Psoas muscle (tissue), 8 donors: ENCODE results near the gene PHGDH. TPM values are rescaled to one million over a fixed set of nuclear protein-coding genes. Genes with fewer than 3 reads are reported as not detected.

Source experiments
- ATAC-seq, 4 donors: fragments of 200-7000 bp; cut with Tn5 transposase; one replicate each; pipeline ENCODE4 v1.9.1; 2020; ENCODE audit warnings: moderate library complexity in 3 of 4, mild to moderate bottlenecking in 2 of 4
- DNase-seq, 2 donors: peaks; one replicate each; pipeline ENCODE4 v3.0.0-alpha.2; 2020
- H3K27ac ChIP-seq: fragments of 200-600 bp; one replicate; pipeline ENCODE4 v1.8.0; 2022
- H3K27me3 ChIP-seq, 3 donors: fragments of 200-600 bp in 1 of 3; one replicate each; pipeline versions ENCODE4 v1.6.1 to v1.8.0; 2013 to 2022; ENCODE audit warnings: low read length in 2 of 3, mild to moderate bottlenecking in 2 of 3, moderate library complexity in 1 of 3; ENCODE audit not compliant: insufficient read depth in 3 of 3
- H3K36me3 ChIP-seq, 2 donors: fragments of 200-600 bp in 1 of 2; one replicate each; pipeline versions ENCODE4 v1.6.1 to v1.8.0; 2013 to 2022; ENCODE audit warnings: low read depth in 1 of 2, mild to moderate bottlenecking in 1 of 2, moderate library complexity in 1 of 2; ENCODE audit not compliant: insufficient read depth in 1 of 2
- H3K4me1 ChIP-seq: fragments of 200-600 bp; one replicate; pipeline ENCODE4 v1.8.0; 2022
- H3K4me3 ChIP-seq: fragments of 200-600 bp; one replicate; pipeline ENCODE4 v1.8.0; 2022; ENCODE audit warnings: mild to moderate bottlenecking
- H3K9me3 ChIP-seq: fragments of 200-600 bp; one replicate; pipeline ENCODE4 v1.8.0; 2022
- CTCF ChIP-seq: fragments of 200-600 bp; IDR thresholded peaks from one replicate; pipeline ENCODE4 v1.8.0; 2022; ENCODE audit warnings: antibody characterized with exemption
- WGBS, 3 donors: extraction: QIAGEN DNeasy Blood & Tissue Kit; methylation state at CpG; one replicate each; pipeline versions ENCODE4 v1.1.6 to v1.1.7; 2013; 5-methylcytosine and 5-hydroxymethylcytosine counted together
- intact Hi-C, 2 donors: fragments of 100-400 bp; cut with DNase I; formaldehyde crosslinking; loops; one replicate each; pipeline versions ENCODE4 v1.11.0 to v1.14.2; 2022
- polyA plus RNA-seq, 3 donors: library from polyadenylated mRNA; stranded (reverse); fragments of 200-250 nt; gene quantifications; one replicate each; pipeline ENCODE4 v1.2.3, GENCODE V29; 2013
- total RNA-seq, 4 donors: library from RNA; stranded (reverse); fragmentation: NEBNext Ultra II Directional in 2 of 4; extraction: Animal tissue kit (Norgen Biotek cat#: 25700) in 2 of 4; gene quantifications; one replicate each; pipeline versions ENCODE4 v1.2.1 to v1.2.4, GENCODE V29; 2021 to 2023
- donor health status: healthy with polysubstance abuse.
- donor health status: DM: no; HTN: no; CAD: no; lungs with moderate emphysema.
- donor health status: Bipolar disorder and iron deficiency.
- donor health status: healthy.
- donor health status: DM: yes; HTN: yes; CAD: no.
- donor health status: DM: no; HTN: no; CAD: no.
- donor health status: DM: no; HTN: no; CAD: no.
- donor health status: DM: yes; HTN: yes; CAD: no.

Gene PHGDH
- total and polyA plus RNA-seq, 7 donors, result 1.3 to 5.1 (median 2.7) TPM

- 73 to 88% (median 84%) methylated on average over 2 of the region's 2 CpGs for WGBS, 3 donors
- TF ChIP-seq CTCF, result no peak
Observed at GRCh38 chr1:119680723-119681122, 31.0 kb upstream of the PHGDH start.

GRCh38 chr1:119681560-119681959, 30.2 kb upstream of the PHGDH start:
- WGBS, 3 donors, result 82 to 87% (median 85%) methylated on average over 2 of the region's 2 CpGs
- no peak for DNase-seq
- intact Hi-C loops, result no loop called here

More at GRCh38 chr1:119680723-119681122, 31.0 kb upstream of the PHGDH start:
- Histone ChIP-seq H3K9me3 (no peaks in the 10 kb centered on the region), H3K4me3 (no peak overlapping the region), H3K27ac (no peak overlapping the region), H3K4me1 (no peaks in the 10 kb centered on the region), H3K27me3 (no peaks in the 10 kb centered on the region), H3K36me3 (no peaks in the 10 kb centered on the region)
- intact Hi-C loops, result no loop called here
- no peak for DNase-seq
- ATAC-seq, result no peak

GRCh38 chr1:119682141-119682540, 29.6 kb upstream of the PHGDH start:
- no peak for TF ChIP-seq CTCF
- Histone ChIP-seq H3K27me3 (no peaks in the 10 kb centered on the region), H3K4me3 (no peak overlapping the region), H3K9me3 (no peaks in the 10 kb centered on the region), H3K27ac (no peak overlapping the region), H3K4me1 (no peaks in the 10 kb centered on the region), H3K36me3 (no peaks in the 10 kb centered on the region)
- ATAC-seq, result no peak
- intact Hi-C loops, result no loop called here
- no peak for DNase-seq

More at GRCh38 chr1:119681560-119681959, 30.2 kb upstream of the PHGDH start:
- H3K9me3 ChIP-seq, result no peaks in the 10 kb centered on the region
- H3K27ac ChIP-seq, result no peak overlapping the region
- no peak for TF ChIP-seq CTCF
- H3K4me1 ChIP-seq, result no peaks in the 10 kb centered on the region
- no peak for ATAC-seq
- H3K4me3 ChIP-seq, result no peak overlapping the region
- no peaks in the 10 kb centered on the region for H3K27me3 ChIP-seq
- no peaks in the 10 kb centered on the region for H3K36me3 ChIP-seq

- Histone ChIP-seq H3K4me3 (no peak overlapping the region), H3K27ac (no peak overlapping the region), H3K27me3 (no peaks in the 10 kb centered on the region), H3K9me3 (no peaks in the 10 kb centered on the region), H3K36me3 (no peaks in the 10 kb centered on the region), H3K4me1 (no peaks in the 10 kb centered on the region)
- intact Hi-C loops, result no loop called here
- no peak for TF ChIP-seq CTCF
- ATAC-seq, result no peak
- no peak for DNase-seq
- WGBS, 3 donors, result 90 to 92% (median 90%) methylated on average over 1 of the region's 1 CpG
Observed at GRCh38 chr1:119683893-119684292, 27.8 kb upstream of the PHGDH start.

GRCh38 chr1:119686661-119687060, 25.1 kb upstream of the PHGDH start:
- DNase-seq, result no peak
- H3K4me1 ChIP-seq, result no peaks in the 10 kb centered on the region
- no peak for TF ChIP-seq CTCF
- H3K27me3 ChIP-seq, result no peaks in the 10 kb centered on the region
- H3K36me3 ChIP-seq, result no peaks in the 10 kb centered on the region
- no peaks in the 10 kb centered on the region for H3K9me3 ChIP-seq
- no peak overlapping the region for H3K27ac ChIP-seq
- WGBS, 3 donors, result 82 to 86% (median 85%) methylated on average over 3 of the region's 3 CpGs
- no peak overlapping the region for H3K4me3 ChIP-seq
- intact Hi-C loops, result no loop called here
- no peak for ATAC-seq
